ENCODE results near the gene UCP3.

DNA sequence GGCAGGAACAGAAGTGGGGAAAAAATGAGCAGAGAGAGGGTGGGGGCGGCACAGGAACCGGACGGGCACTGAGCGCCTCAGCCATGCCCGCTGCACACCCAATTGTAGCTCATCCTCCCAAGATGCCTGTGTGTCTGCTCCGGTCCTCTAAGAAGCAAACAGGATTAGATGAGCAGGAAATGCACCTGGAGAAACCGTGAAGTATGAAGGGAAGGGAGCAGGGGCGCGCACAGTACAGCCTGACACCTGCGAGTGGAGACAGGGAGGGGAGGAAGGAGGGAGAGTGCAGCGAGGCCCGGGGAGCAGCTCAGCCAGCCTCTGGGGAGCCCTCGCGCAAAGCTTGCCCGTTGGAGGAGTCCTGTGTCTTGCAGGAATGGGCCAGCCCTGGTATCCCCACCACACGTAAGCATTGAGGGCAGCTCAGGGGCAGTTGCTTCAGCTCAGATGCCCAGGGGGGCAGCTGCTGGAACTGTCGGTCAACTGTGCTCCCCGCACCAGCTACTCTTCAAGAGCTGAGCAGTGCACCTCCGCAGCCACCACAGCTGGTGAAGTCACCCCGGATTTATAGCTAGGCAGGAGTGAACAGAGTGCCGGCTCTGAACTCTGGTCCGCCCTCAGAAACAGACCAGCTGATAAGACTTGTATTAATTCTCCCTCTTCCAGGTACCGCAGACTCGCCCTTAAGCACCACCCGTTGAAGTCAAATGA lies 51.1 kb downstream of the UCP3 start:
- no peak for TF ChIP-seq GATA2 (IDR thresholded peaks at IDR 0.05; ENCODE audit: low read depth, low read length)
- no peak for TF ChIP-seq GATA3 (IDR thresholded peaks at IDR 0.05; ENCODE audit: low read depth, low read length)

Measured in SH-SY5Y (cell line).